Measurements from ENCODE around the gene UNC13A. TPM values are rescaled to one million over a fixed set of nuclear protein-coding genes. Genes with fewer than 3 reads are reported as not detected.

The UNC13A gene
- total RNA-seq, 1 experiment from 2014 or later: 29.0 TPM

GRCh38 chr19:17724655-17725054 lies 36.5 kb upstream of the UNC13A start:
- Histone ChIP-seq H3K79me2 (ENCODE audit: insufficient read depth, low read length) (peaks cover 52% of the 10 kb centered on the region), H3K27me3 (ENCODE audit: insufficient read depth, low read length) (no peaks in the 10 kb centered on the region), H3K4me1 (ENCODE audit: control insufficient read depth in 1 of 2, insufficient read depth in 2 of 2, low read length in 2 of 2) (peaks cover 7 to 22% of the 10 kb centered on the region in 2 experiments; a peak in 3 of 4 replicates), H3K4me2 (ENCODE audit: low read length) (no peak overlapping the region), H3K9ac (ENCODE audit: low read length) (no peak overlapping the region), H3K4me3 (replicated peaks in 1 of 2; ENCODE audit: low read depth in 1 of 2, low read length in 2 of 2) (no peak overlapping the region), H3K36me3 (ENCODE audit: control insufficient read depth in 1 of 2, insufficient read depth in 2 of 2, low read length in 2 of 2) (peaks cover 20 to 30% of the 10 kb centered on the region in 2 experiments; a peak in 3 of 4 replicates), H4K20me1 (ENCODE audit: insufficient read depth) (no peaks in the 10 kb centered on the region), H3K27ac (ENCODE audit: low read depth, low read length) (no peak overlapping the region), H3K9me3 (ENCODE audit: control insufficient read depth in 1 of 2, insufficient read depth in 1 of 2, low read depth in 1 of 2, low read length in 2 of 2) (no peaks in the 10 kb centered on the region), H3K9me2 (ENCODE audit: insufficient read depth) (no peaks in the 10 kb centered on the region), H2AFZ (ENCODE audit: low read depth, low read length, poor library complexity, severe bottlenecking) (no peak overlapping the region)
- CTCF ChIA-PET: no interaction called here
- RAD21 ChIA-PET (ENCODE audit: low non-redundant PET in 1 of 2, low total read pairs in 2 of 2, uncharacterized antibody in 2 of 2, unreplicated experiment in 2 of 2): no interaction called here
- BruUV-seq (replicated peaks): no TSS peak
- POLR2A ChIA-PET: no interaction called here
- intact Hi-C loops (cut with micrococcal nuclease): no loop called here
- no peak for DNase-seq (ENCODE audit: low read depth, low spot score)
- TF ChIP-seq ATF3 (IDR thresholded peaks at IDR 0.05): no peak
- no peak for TF ChIP-seq ELF1 (IDR thresholded peaks at IDR 0.05; ENCODE audit: borderline replicate concordance, low read depth)
- TF ChIP-seq RAD21 (IDR thresholded peaks at IDR 0.05; ENCODE audit: low read depth): no peak
- TF ChIP-seq EZH2phosphoT487 (IDR thresholded peaks at IDR 0.05; ENCODE audit: borderline replicate concordance): no peak
- no peak for TF ChIP-seq YY1 (IDR thresholded peaks at IDR 0.05; ENCODE audit: extremely low read depth, insufficient replicate concordance, low read depth, low read length)
- TF ChIP-seq JUND (IDR thresholded peaks at IDR 0.05): no peak
- TF ChIP-seq SIN3A (IDR thresholded peaks at IDR 0.05; ENCODE audit: low read depth): no peak
- TF ChIP-seq POLR2A (IDR thresholded peaks at IDR 0.05; ENCODE audit: borderline replicate concordance, extremely low read depth, insufficient read depth, insufficient read length): no peak
- no peak for TF ChIP-seq SRF (IDR thresholded peaks at IDR 0.05; ENCODE audit: low read depth)
- TF ChIP-seq ZNF274 (IDR thresholded peaks at IDR 0.05; ENCODE audit: low read depth, low read length): no peak
- TF ChIP-seq FOSL1 (IDR thresholded peaks at IDR 0.05; ENCODE audit: low read depth): no peak
- TF ChIP-seq ZFX (IDR thresholded peaks at IDR 0.05): no peak
- no peak for TF ChIP-seq EGR1 (IDR thresholded peaks at IDR 0.05; ENCODE audit: low read depth)
- no peak for TF ChIP-seq SP1 (IDR thresholded peaks at IDR 0.05; ENCODE audit: low read depth)
- TF ChIP-seq ZBTB33 (IDR thresholded peaks at IDR 0.05; ENCODE audit: extremely low read depth, insufficient replicate concordance, low read length): no peak
- no peak for TF ChIP-seq EZH2 (IDR thresholded peaks at IDR 0.05)
- no peak for TF ChIP-seq POLR2AphosphoS5 (IDR thresholded peaks at IDR 0.05; ENCODE audit: low read depth, low read length)
- TF ChIP-seq MAX (IDR thresholded peaks at IDR 0.05): no peak
- TF ChIP-seq CEBPB (IDR thresholded peaks at IDR 0.05; ENCODE audit: low read depth): no peak
- no peak for TF ChIP-seq TCF7L2 (IDR thresholded peaks at IDR 0.05; ENCODE audit: borderline replicate concordance, extremely low read depth, insufficient read depth, insufficient read length)
- no peak for ATAC-seq

Data from HCT116 (cell line).